HepG2 (cell line): ENCODE measurements around the gene RUSC1. TPM values are rescaled to one million over a fixed set of nuclear protein-coding genes. Genes with fewer than 3 reads are reported as not detected.
A peak's percentile ranks its signal among the peaks of the same experiment; 100 is the strongest.

Experiments used
- ARID5B ChIP-seq: IDR thresholded peaks from 2 replicates; pipeline ENCODE4 v1.4.0; 2020; ENCODE audit warnings: mild to moderate bottlenecking, missing genetic modification reagents
- ARNTL ChIP-seq: sonication (generic); formaldehyde crosslinking; IDR thresholded peaks from 2 replicates; pipeline ENCODE4 v1.4.0; 2020; ENCODE audit warnings: mild to moderate bottlenecking, missing genetic modification reagents
- CSRNP1 ChIP-seq: sonication (generic); formaldehyde crosslinking; IDR thresholded peaks from 2 replicates; pipeline ENCODE4 v1.8.1; 2023; ENCODE audit warnings: mild to moderate bottlenecking, missing genetic modification reagents
- DMAP1 ChIP-seq: IDR thresholded peaks from 2 replicates; pipeline ENCODE4 v1.6.1; 2016
- GATAD1 ChIP-seq: IDR thresholded peaks from 2 replicates; pipeline ENCODE4 v1.6.1; 2016; ENCODE audit warnings: missing genetic modification reagents, missing compliant biosample characterization
- HNF4A ChIP-seq: sonication (generic); formaldehyde crosslinking; IDR thresholded peaks from 2 replicates; pipeline ENCODE4 v1.4.0; 2020; ENCODE audit warnings: missing genetic modification reagents
- IKZF5 ChIP-seq: IDR thresholded peaks from 2 replicates; pipeline ENCODE4 v1.6.1; 2018; ENCODE audit warnings: missing genetic modification reagents, mild to moderate bottlenecking, missing compliant biosample characterization
- KLF16 ChIP-seq, 2 experiments: sonication (generic) in 1 of 2; formaldehyde crosslinking in 1 of 2; IDR thresholded peaks; 2 replicates each; pipeline versions ENCODE4 v1.6.1 to v1.8.0; 2016 to 2023; ENCODE audit warnings: missing genetic modification reagents in 2 of 2, missing compliant biosample characterization in 1 of 2
- MIXL1 ChIP-seq: IDR thresholded peaks from 2 replicates; pipeline ENCODE4 v1.6.1; 2016
- MNT ChIP-seq: fragments of 450-650 bp; IDR thresholded peaks from 2 replicates; pipeline ENCODE4 v1.6.1; 2016
- NAIF1 ChIP-seq: sonication (generic); formaldehyde crosslinking; IDR thresholded peaks from 2 replicates; pipeline ENCODE4 v1.5.0; 2020; ENCODE audit warnings: mild to moderate bottlenecking, missing genetic modification reagents, borderline replicate concordance
- SSRP1 ChIP-seq: IDR thresholded peaks from 2 replicates; pipeline ENCODE4 v1.6.1; 2016; ENCODE audit warnings: control low read depth
- TBX2 ChIP-seq: sonication (generic); formaldehyde crosslinking; IDR thresholded peaks from 2 replicates; pipeline ENCODE4 v1.5.0; 2020; ENCODE audit warnings: missing genetic modification reagents, mild to moderate bottlenecking, borderline replicate concordance
- TFE3 ChIP-seq: IDR thresholded peaks from 2 replicates; pipeline ENCODE4 v1.6.1; 2016
- TGIF2 ChIP-seq: IDR thresholded peaks from 2 replicates; pipeline ENCODE4 v1.6.1; 2016; ENCODE audit warnings: control low read depth, missing compliant biosample characterization
- ZKSCAN1 ChIP-seq: fragments of 150-350 bp; IDR thresholded peaks from 2 replicates; pipeline ENCODE4 v1.6.1; 2014; ENCODE audit warnings: low read length
- ZNF382 ChIP-seq: sonication (generic); formaldehyde crosslinking; IDR thresholded peaks from 2 replicates; pipeline ENCODE4 v1.5.0; 2020; ENCODE audit warnings: missing genetic modification reagents, mild to moderate bottlenecking, borderline replicate concordance
- ZNF513 ChIP-seq: sonication (generic); formaldehyde crosslinking; conservative IDR thresholded peaks from 2 replicates; pipeline ENCODE4 v1.5.0; 2020; ENCODE audit warnings: missing genetic modification reagents
- ZSCAN31 ChIP-seq: sonication (generic); formaldehyde crosslinking; IDR thresholded peaks from 2 replicates; pipeline ENCODE4 v1.5.0; 2020; ENCODE audit warnings: low read depth, mild to moderate bottlenecking, missing genetic modification reagents
- polyA plus RNA-seq, 8 experiments: library from polyadenylated mRNA; depleted of rRNA in 3 of 8; stranded (reverse) in 7 of 8; unstranded in 1 of 8; fragments of >200 nt; fragmentation: Illumina TruSeq in 4 of 8; extraction: Trizol in 4 of 8; gene quantifications; 2 replicates each; pipeline versions ENCODE4 v1.2.1 to v1.2.3, GENCODE V29; 2011 to 2016; ENCODE audit warnings: low read depth in 4 of 8, missing spikeins in 1 of 8, mixed read lengths in 1 of 8; ENCODE audit not compliant: insufficient read depth in 1 of 8
- total RNA-seq, 5 experiments: library from RNA; depleted of rRNA; stranded (reverse); fragments of >200 nt; fragmentation: Illumina TruSeq; extraction: Trizol; gene quantifications; 2 replicates each; pipeline ENCODE4 v1.2.3, GENCODE V29; 2016; ENCODE audit warnings: low read depth in 1 of 5

Gene RUSC1
- total and polyA plus RNA-seq, 2 of the 13 experiments (the other 11 are each of a cell fraction or from before 2014, with no cell fraction given): 18.7 to 20.4 TPM

- TF ChIP-seq ARID5B (CRISPR knock-in tag) (no peak; the same call in 1 of the 2 replicates), ZKSCAN1 (0 out of 2 replicates have a peak, but pooled peaks have one; percentile 19), ARNTL (CRISPR knock-in tag) (no peak), TFE3 (peak; percentile 30; the same call in 1 of the 2 replicates), TBX2 (CRISPR knock-in tag) (peak; percentile 58; the same call in 1 of the 2 replicates), CSRNP1 (0 out of 2 replicates have a peak, but pooled peaks have one; percentile 17), MIXL1 (peak; percentile 66; the same call in 1 of the 2 replicates), ZNF382 (no peak), TGIF2 (peak; percentile 79; the same call in 1 of the 2 replicates), ZSCAN31 (0 out of 2 replicates have a peak, but pooled peaks have one; percentile 9), GATAD1 (CRISPR knock-in tag) (0 out of 2 replicates have a peak, but pooled peaks have one; percentile 22), MNT (no peak), NAIF1 (CRISPR knock-in tag) (no peak), IKZF5 (no peak), SSRP1 (CRISPR knock-in tag) (no peak), HNF4A (CRISPR knock-in tag) (no peak), ZNF513 (no peak), DMAP1 (CRISPR knock-in tag) (peak; percentile 51; the same call in 1 of the 2 replicates), KLF16 (CRISPR knock-in tag; IDR thresholded peaks at IDR 0.05) (0 out of 4 replicates have a peak, but pooled peaks of 1 of the 2 experiments have one; percentile 13)
Measured at GRCh38 chr1:155304558-155305063, 16.1 kb upstream of the RUSC1 start (continued).
